HL-60 (cell line): ENCODE data around the gene ZNF224.

Source experiments
- CTCF ChIP-seq: IDR thresholded peaks from one replicate; pipeline ENCODE4 v1.5.1; 2011; ENCODE audit warnings: low read length, control low read depth, inconsistent platforms; ENCODE audit not compliant: insufficient read depth
- GABPA ChIP-seq: IDR thresholded peaks from 2 replicates; pipeline ENCODE4 v1.6.1; 2012; ENCODE audit warnings: low read depth
- POLR2AphosphoS5 ChIP-seq: IDR thresholded peaks from 2 replicates; pipeline ENCODE4 v1.6.1; 2012; ENCODE audit warnings: low read depth

GRCh38 chr19:44055870-44056269, 38.3 kb upstream of the ZNF224 start:
- TF ChIP-seq GABPA (no peak), POLR2AphosphoS5 (no peak), CTCF (no peak)
